ENCODE results near the gene FHIT.

Gene FHIT

DNA sequence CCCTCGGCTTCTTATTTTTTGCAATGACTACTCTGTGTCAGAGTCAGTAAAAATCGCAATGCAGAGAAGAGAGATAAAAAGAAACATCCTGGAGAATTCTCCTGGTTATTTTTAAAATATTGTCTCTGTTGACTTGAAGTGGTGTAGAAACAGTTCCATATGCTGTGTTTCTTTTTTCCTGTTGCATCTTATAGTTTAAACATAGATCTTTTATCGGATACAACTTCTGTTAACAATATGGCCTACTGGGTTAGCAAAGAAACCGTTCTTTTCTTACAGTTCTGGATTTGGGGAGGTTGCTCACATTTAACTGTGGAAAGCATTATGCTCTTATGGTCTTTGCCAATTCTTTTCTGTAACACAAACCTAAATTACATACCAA is 1432.3 kb downstream of the FHIT start:
- peaks cover 5% of the 10 kb centered on the region for H3K27me3 Mint-ChIP-seq (ENCODE audit: low read depth, poor library complexity)
- H3K4me1 Mint-ChIP-seq = peaks cover 29% of the 10 kb centered on the region
- peaks cover 21% of the 10 kb centered on the region for H3K9me3 Mint-ChIP-seq
- H3K4me3 Mint-ChIP-seq = no peak overlapping the region
- TF ChIP-seq, protein P1, sequence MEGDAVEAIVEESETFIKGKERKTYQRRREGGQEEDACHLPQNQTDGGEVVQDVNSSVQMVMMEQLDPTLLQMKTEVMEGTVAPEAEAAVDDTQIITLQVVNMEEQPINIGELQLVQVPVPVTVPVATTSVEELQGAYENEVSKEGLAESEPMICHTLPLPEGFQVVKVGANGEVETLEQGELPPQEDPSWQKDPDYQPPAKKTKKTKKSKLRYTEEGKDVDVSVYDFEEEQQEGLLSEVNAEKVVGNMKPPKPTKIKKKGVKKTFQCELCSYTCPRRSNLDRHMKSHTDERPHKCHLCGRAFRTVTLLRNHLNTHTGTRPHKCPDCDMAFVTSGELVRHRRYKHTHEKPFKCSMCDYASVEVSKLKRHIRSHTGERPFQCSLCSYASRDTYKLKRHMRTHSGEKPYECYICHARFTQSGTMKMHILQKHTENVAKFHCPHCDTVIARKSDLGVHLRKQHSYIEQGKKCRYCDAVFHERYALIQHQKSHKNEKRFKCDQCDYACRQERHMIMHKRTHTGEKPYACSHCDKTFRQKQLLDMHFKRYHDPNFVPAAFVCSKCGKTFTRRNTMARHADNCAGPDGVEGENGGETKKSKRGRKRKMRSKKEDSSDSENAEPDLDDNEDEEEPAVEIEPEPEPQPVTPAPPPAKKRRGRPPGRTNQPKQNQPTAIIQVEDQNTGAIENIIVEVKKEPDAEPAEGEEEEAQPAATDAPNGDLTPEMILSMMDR (IDR thresholded peaks at IDR 0.05) = no peak
- H3K36me3 Mint-ChIP-seq (ENCODE audit: low read depth) = peaks cover 11% of the 10 kb centered on the region
- no peak for DNase-seq
- H3K27ac Mint-ChIP-seq = no peak overlapping the region

DNA sequence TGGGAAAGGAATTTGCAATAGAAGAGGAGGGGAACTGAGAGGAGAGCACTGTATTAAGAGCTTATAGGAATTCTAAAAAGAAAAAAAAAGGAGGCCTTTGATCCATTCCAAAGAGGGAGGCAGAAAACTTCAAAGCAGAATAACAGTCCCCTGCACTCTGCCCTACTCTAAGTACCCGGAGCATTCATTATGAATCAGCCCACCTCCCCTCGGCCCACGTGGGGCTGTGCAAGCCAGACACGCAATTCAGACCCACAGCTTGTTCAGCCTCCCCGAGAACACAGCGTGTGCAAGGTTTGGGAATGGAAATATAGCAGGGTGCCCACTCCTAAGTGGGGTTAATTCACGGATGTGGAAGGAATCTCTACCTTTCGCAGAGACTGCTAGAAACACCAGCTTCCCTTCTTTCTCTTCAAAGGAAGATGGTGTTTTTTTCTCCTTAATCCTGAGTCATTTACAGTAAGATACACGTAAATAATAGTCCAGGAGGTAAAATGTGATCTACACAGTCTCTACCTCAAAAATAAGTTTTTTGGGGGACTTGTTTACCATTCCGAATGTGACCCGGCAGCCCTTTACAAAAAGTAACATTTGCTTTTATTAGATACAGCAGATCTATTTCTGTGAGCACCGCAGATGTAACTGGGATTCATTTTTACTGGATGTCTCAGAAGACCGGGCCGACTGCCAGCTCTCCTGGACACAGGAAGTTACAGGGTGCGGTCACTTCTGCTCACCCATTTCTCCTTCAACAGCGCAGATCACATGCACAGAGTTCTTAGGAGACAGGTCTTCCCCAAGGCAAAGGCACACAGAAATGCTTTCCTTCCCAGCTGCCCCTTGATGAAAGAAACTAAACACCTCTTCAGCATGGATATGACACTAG is 1433.0 kb downstream of the FHIT start:
- H3K9me3 Mint-ChIP-seq = peaks cover 21% of the 10 kb centered on the region
- peak overlapping the region; percentile 27 for H3K27ac Mint-ChIP-seq
- peaks cover 35% of the 10 kb centered on the region for H3K4me1 Mint-ChIP-seq
- DNase-seq = no peak
- TF ChIP-seq, protein P1 (IDR thresholded peaks at IDR 0.05) = no peak
- no peak overlapping the region for H3K4me3 Mint-ChIP-seq
- H3K36me3 Mint-ChIP-seq (ENCODE audit: low read depth) = peaks cover 11% of the 10 kb centered on the region
- peaks cover 5% of the 10 kb centered on the region for H3K27me3 Mint-ChIP-seq (ENCODE audit: low read depth, poor library complexity)

DNA sequence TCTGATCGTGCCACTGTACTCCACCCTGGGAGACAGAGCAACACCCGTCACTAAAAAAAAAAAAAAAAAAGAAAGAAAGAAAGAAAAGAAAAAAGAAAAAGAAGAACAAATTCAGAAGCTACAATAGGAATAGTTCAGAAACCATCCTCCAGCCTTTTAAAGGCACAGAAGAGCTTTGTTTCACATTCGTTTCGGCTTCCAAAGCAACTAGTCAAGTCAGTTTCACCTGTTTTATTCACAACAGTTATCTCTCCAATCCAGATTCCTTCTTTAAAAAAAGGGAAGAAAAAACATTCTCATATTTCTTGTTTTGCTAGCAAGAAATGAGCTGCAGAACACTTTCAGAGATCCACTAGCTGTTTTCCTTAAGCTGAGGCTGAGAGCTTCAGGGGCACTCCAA is 1433.7 kb downstream of the FHIT start:
- peaks cover 43% of the 10 kb centered on the region for H3K4me1 Mint-ChIP-seq
- peak overlapping the region; percentile 27 for H3K27ac Mint-ChIP-seq
- H3K4me3 Mint-ChIP-seq = no peak overlapping the region
- H3K27me3 Mint-ChIP-seq (ENCODE audit: low read depth, poor library complexity) = peaks cover 3% of the 10 kb centered on the region
- TF ChIP-seq, protein P1 (IDR thresholded peaks at IDR 0.05) = no peak
- H3K36me3 Mint-ChIP-seq (ENCODE audit: low read depth) = peaks cover 5% of the 10 kb centered on the region
- H3K9me3 Mint-ChIP-seq = peaks cover 13% of the 10 kb centered on the region
- no peak for DNase-seq

DNA sequence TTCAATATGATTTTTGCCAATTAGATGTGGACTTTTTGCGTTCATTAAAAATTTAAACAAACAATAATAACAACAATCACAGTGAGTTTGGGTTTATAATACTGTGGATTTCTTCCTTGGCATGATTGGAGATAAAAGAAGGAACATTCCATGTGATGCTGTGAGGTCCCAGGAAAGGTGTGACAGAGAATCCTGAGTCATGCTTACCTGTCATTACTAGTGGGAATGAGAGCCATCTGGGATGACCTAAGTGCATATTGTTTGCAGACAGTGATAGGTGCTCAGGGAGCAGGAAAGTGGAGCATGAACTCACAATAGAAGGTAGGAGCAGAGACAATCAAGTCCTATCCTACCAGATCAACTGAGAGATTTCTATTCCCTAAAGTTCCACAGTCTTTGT is 1434.9 kb downstream of the FHIT start:
- no peak for DNase-seq
- Mint-ChIP-seq H3K27me3 (ENCODE audit: low read depth, poor library complexity) (no peaks in the 10 kb centered on the region), H3K9me3 (peaks cover 6% of the 10 kb centered on the region), H3K36me3 (ENCODE audit: low read depth) (no peaks in the 10 kb centered on the region), H3K4me3 (no peak overlapping the region), H3K27ac (no peak overlapping the region), H3K4me1 (peaks cover 55% of the 10 kb centered on the region)
- TF ChIP-seq, protein P1 (IDR thresholded peaks at IDR 0.05) = no peak

DNA sequence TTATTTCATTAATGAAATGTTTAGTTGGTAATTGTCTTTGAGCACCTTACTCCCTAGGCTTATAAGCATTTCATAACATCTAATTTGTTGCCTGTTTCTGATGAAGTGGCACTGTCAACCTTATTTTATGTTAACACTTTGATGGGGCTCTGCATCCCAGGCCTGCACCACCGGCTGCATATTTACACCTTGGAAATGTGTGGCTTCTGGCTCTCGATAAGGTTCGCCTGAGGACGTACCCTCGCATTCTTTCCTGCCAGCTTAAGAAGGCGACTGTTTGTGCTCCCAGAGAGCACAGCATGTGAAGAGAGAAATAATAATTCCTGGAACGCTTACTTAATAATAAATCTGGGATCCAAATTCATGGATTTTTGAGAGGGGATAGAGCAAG is 1438.1 kb downstream of the FHIT start:
- H3K4me3 Mint-ChIP-seq = no peak overlapping the region
- H3K9me3 Mint-ChIP-seq = no peaks in the 10 kb centered on the region
- no peak overlapping the region for H3K27ac Mint-ChIP-seq
- no peaks in the 10 kb centered on the region for H3K27me3 Mint-ChIP-seq (ENCODE audit: low read depth, poor library complexity)
- no peaks in the 10 kb centered on the region for H3K36me3 Mint-ChIP-seq (ENCODE audit: low read depth)
- no peak for DNase-seq
- TF ChIP-seq, protein P1 (IDR thresholded peaks at IDR 0.05) = no peak
- H3K4me1 Mint-ChIP-seq = peaks cover 76% of the 10 kb centered on the region
